ENCODE results near the gene KSR2.

- no peak for TF ChIP-seq CTCF (IDR thresholded peaks at IDR 0.05)
- no peak for TF ChIP-seq POLR2A (IDR thresholded peaks at IDR 0.05)
These were observed 276.3 kb downstream of the KSR2 start for GRCh38 chr12:117692512-117692911.
